ENCODE measurements around the gene BMF. TPM values are rescaled to one million over a fixed set of nuclear protein-coding genes. Genes with fewer than 3 reads are reported as not detected.

The BMF gene
- total RNA-seq, 2 experiments from 2014 or later: 4.8 to 11.1 TPM

GRCh38 chr15:40091861-40092255 lies 16.8 kb downstream of the BMF start:
- Histone ChIP-seq H3K4me2 (ENCODE audit: low read length) (peak overlapping the region; percentile 1; the same call in 1 of the 2 replicates), H3K4me1 (ENCODE audit: insufficient read depth, low read length, poor library complexity, severe bottlenecking) (peaks cover 64% of the 10 kb centered on the region), H3K4me3 (ENCODE audit: low read depth, low read length, poor library complexity, severe bottlenecking) (no peak overlapping the region), H3K27ac (ENCODE audit: low read depth, low read length, poor library complexity, severe bottlenecking) (no peak overlapping the region), H4K20me1 (ENCODE audit: insufficient read depth, low read length) (no peaks in the 10 kb centered on the region), H2AFZ (ENCODE audit: low read length) (no peak overlapping the region), H3K9me3 (ENCODE audit: low read length) (no peaks in the 10 kb centered on the region), H3K79me2 (ENCODE audit: insufficient read depth, low read depth, low read length) (no peaks in the 10 kb centered on the region), H3K9me2 (ENCODE audit: insufficient read depth, low read length) (no peaks in the 10 kb centered on the region), H3K36me3 (ENCODE audit: insufficient read depth, low read length) (no peaks in the 10 kb centered on the region)
- TF ChIP-seq EZH2phosphoT487 (IDR thresholded peaks at IDR 0.05; ENCODE audit: borderline replicate concordance, low read depth, low read length) (no peak), CTCF (conservative IDR thresholded peaks at IDR 0.05; ENCODE audit: low read length) (no peak)
- no TSS peak for BruUV-seq (replicated peaks)
- intact Hi-C loops (cut with micrococcal nuclease; ENCODE audit: unreplicated experiment): no loop called here
- ChIA-PET POLR2A (interaction anchor here (2.7 kb wide), 1 partner anchor 14 kb away, joined by 15 read pairs; no protein-coding TSS in a partner anchor), CTCF (ENCODE audit: unreplicated experiment) (no interaction called here)
- no peak for DNase-seq (ENCODE audit: low spot score)

GRCh38 chr15:40090774-40091455 lies 17.8 kb downstream of the BMF start:
- H3K9me3 ChIP-seq (ENCODE audit: low read length): no peaks in the 10 kb centered on the region
- no peak overlapping the region for H3K27ac ChIP-seq (ENCODE audit: low read depth, low read length, poor library complexity, severe bottlenecking)
- intact Hi-C loops (cut with micrococcal nuclease; ENCODE audit: unreplicated experiment): no loop called here
- H3K4me3 ChIP-seq (ENCODE audit: low read depth, low read length, poor library complexity, severe bottlenecking): no peak overlapping the region
- TF ChIP-seq EZH2phosphoT487 (IDR thresholded peaks at IDR 0.05; ENCODE audit: borderline replicate concordance, low read depth, low read length) (no peak), CTCF (conservative IDR thresholded peaks at IDR 0.05; ENCODE audit: low read length) (no peak)
- no peak overlapping the region for H3K4me2 ChIP-seq (ENCODE audit: low read length)
- ChIA-PET POLR2A (no interaction called here), CTCF (ENCODE audit: unreplicated experiment) (no interaction called here)
- peaks cover 55% of the 10 kb centered on the region for H3K4me1 ChIP-seq (ENCODE audit: insufficient read depth, low read length, poor library complexity, severe bottlenecking)
- no peaks in the 10 kb centered on the region for H3K36me3 ChIP-seq (ENCODE audit: insufficient read depth, low read length)
- BruUV-seq (replicated peaks): no TSS peak
- no peaks in the 10 kb centered on the region for H4K20me1 ChIP-seq (ENCODE audit: insufficient read depth, low read length)
- no peaks in the 10 kb centered on the region for H3K79me2 ChIP-seq (ENCODE audit: insufficient read depth, low read depth, low read length)
- no peak overlapping the region for H2AFZ ChIP-seq (ENCODE audit: low read length)
- no peak for DNase-seq (ENCODE audit: low spot score)
- H3K9me2 ChIP-seq (ENCODE audit: insufficient read depth, low read length): no peaks in the 10 kb centered on the region

GRCh38 chr15:40088929-40089755 lies 19.5 kb downstream of the BMF start:
- no peak for DNase-seq (ENCODE audit: low spot score)
- no peak overlapping the region for H3K27ac ChIP-seq (ENCODE audit: low read depth, low read length, poor library complexity, severe bottlenecking)
- no peak overlapping the region for H2AFZ ChIP-seq (ENCODE audit: low read length)
- H3K4me3 ChIP-seq (ENCODE audit: low read depth, low read length, poor library complexity, severe bottlenecking): no peak overlapping the region
- intact Hi-C loops (cut with micrococcal nuclease; ENCODE audit: unreplicated experiment): no loop called here
- H3K4me2 ChIP-seq (ENCODE audit: low read length): no peak overlapping the region
- H3K9me2 ChIP-seq (ENCODE audit: insufficient read depth, low read length): no peaks in the 10 kb centered on the region
- ChIA-PET POLR2A (no interaction called here), CTCF (ENCODE audit: unreplicated experiment) (no interaction called here)
- no peaks in the 10 kb centered on the region for H3K79me2 ChIP-seq (ENCODE audit: insufficient read depth, low read depth, low read length)
- no peaks in the 10 kb centered on the region for H3K36me3 ChIP-seq (ENCODE audit: insufficient read depth, low read length)
- no peaks in the 10 kb centered on the region for H4K20me1 ChIP-seq (ENCODE audit: insufficient read depth, low read length)
- peaks cover 37% of the 10 kb centered on the region for H3K4me1 ChIP-seq (ENCODE audit: insufficient read depth, low read length, poor library complexity, severe bottlenecking)
- no peak for TF ChIP-seq EZH2phosphoT487 (IDR thresholded peaks at IDR 0.05; ENCODE audit: borderline replicate concordance, low read depth, low read length)
- TF ChIP-seq CTCF (conservative IDR thresholded peaks at IDR 0.05; ENCODE audit: low read length): no peak
- no TSS peak for BruUV-seq (replicated peaks)
- no peaks in the 10 kb centered on the region for H3K9me3 ChIP-seq (ENCODE audit: low read length)
